ENCODE results near the gene LHX1.

Gene LHX1

DNA sequence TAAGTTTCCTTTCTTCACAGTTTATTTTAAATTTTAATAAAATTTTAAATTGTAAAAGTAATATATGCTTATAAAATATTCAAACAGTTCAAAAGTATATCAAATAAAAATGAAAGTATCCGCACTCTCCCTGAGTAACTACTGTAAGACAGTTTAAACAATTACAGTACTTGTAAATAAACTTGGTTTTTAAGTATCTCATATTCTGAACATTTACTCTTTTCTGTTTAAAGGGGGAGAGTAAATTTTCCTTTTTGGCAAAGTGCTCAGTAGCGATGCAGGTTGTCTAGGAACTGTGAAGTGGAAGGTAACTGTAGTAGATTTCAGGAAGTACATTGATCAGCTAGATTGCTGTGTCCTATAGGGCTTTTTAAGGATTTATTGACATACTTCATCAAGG is 40.3 kb downstream of the LHX1 start:
- no peak overlapping the region for H3K4me3 ChIP-seq (ENCODE audit: low read length)
- no peaks in the 10 kb centered on the region for H3K27me3 ChIP-seq (ENCODE audit: insufficient read depth, low read length)
- H3K27ac ChIP-seq (ENCODE audit: low read depth, low read length), result no peak overlapping the region
- no peak overlapping the region for H3K9ac ChIP-seq (ENCODE audit: low read depth, low read length)
- peaks cover 13% of the 10 kb centered on the region; the same call in 1 of the 2 replicates for H3K4me1 ChIP-seq (ENCODE audit: insufficient read depth, low read length)
- H3K36me3 ChIP-seq (ENCODE audit: insufficient read depth, low read length), result no peaks in the 10 kb centered on the region
- WGBS, result 100% methylated on average over 1 of the region's 2 CpGs
- no peaks in the 10 kb centered on the region for H3K9me3 ChIP-seq (ENCODE audit: insufficient read depth, low read depth, low read length)

- H3K4me1 ChIP-seq (ENCODE audit: insufficient read depth, low read length), result peaks cover 8% of the 10 kb centered on the region; the same call in 1 of the 2 replicates
- H3K27ac ChIP-seq (ENCODE audit: low read depth, low read length), result no peak overlapping the region
- H3K4me3 ChIP-seq (ENCODE audit: low read length), result no peak overlapping the region
- no peak overlapping the region for H3K9ac ChIP-seq (ENCODE audit: low read depth, low read length)
- H3K27me3 ChIP-seq (ENCODE audit: insufficient read depth, low read length), result no peaks in the 10 kb centered on the region
- WGBS, result 93% methylated on average over 11 of the region's 11 CpGs
- no peaks in the 10 kb centered on the region for H3K9me3 ChIP-seq (ENCODE audit: insufficient read depth, low read depth, low read length)
- no peaks in the 10 kb centered on the region for H3K36me3 ChIP-seq (ENCODE audit: insufficient read depth, low read length)
Measured at GRCh38 chr17:36978810-36979564, 41.7 kb downstream of the LHX1 start.

GRCh38 chr17:36979565-36979941 is 42.3 kb downstream of the LHX1 start:
- WGBS, result 94% methylated on average over 3 of the region's 4 CpGs
- Histone ChIP-seq H3K27me3 (ENCODE audit: insufficient read depth, low read length) (no peaks in the 10 kb centered on the region), H3K9ac (ENCODE audit: low read depth, low read length) (no peak overlapping the region), H3K4me3 (ENCODE audit: low read length) (no peak overlapping the region), H3K4me1 (ENCODE audit: insufficient read depth, low read length) (peaks cover 8% of the 10 kb centered on the region; the same call in 1 of the 2 replicates), H3K27ac (ENCODE audit: low read depth, low read length) (no peak overlapping the region), H3K9me3 (ENCODE audit: insufficient read depth, low read depth, low read length) (no peaks in the 10 kb centered on the region), H3K36me3 (ENCODE audit: insufficient read depth, low read length) (no peaks in the 10 kb centered on the region)

DNA sequence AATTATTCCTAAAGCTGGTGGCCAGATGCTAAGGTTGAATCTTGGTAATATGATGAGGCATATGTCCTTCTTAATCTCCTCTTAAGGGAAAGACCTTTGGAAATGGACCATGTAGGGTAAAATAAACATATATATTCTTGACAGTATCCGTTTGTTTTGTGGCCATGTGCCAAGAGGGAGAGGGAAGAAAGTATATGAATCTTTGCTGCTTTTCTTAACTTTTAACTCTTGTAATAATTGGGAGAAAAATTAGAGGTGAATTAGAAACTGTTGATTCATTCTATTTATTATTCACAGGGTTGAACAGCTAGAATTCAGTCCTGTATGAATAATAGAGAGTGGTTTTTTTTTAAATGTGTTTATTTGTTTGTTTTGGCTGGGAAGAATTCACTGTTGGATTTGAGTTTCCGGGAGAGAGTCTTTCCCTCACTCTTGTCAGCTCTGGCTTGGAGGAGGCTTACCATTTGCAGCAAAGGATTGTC is 43.0 kb downstream of the LHX1 start:
- peaks cover 8% of the 10 kb centered on the region; the same call in 1 of the 2 replicates for H3K4me1 ChIP-seq (ENCODE audit: insufficient read depth, low read length)
- H3K27me3 ChIP-seq (ENCODE audit: insufficient read depth, low read length), result no peaks in the 10 kb centered on the region
- no peak overlapping the region for H3K4me3 ChIP-seq (ENCODE audit: low read length)
- no peaks in the 10 kb centered on the region for H3K9me3 ChIP-seq (ENCODE audit: insufficient read depth, low read depth, low read length)
- WGBS, result 79% methylated on average over 2 of the region's 2 CpGs
- no peak overlapping the region for H3K9ac ChIP-seq (ENCODE audit: low read depth, low read length)
- no peaks in the 10 kb centered on the region for H3K36me3 ChIP-seq (ENCODE audit: insufficient read depth, low read length)
- no peak overlapping the region for H3K27ac ChIP-seq (ENCODE audit: low read depth, low read length)

- no peak overlapping the region for H3K27ac ChIP-seq (ENCODE audit: low read depth, low read length)
- H3K36me3 ChIP-seq (ENCODE audit: insufficient read depth, low read length), result peaks cover 28% of the 10 kb centered on the region
- H3K27me3 ChIP-seq (ENCODE audit: insufficient read depth, low read length), result no peaks in the 10 kb centered on the region
- H3K4me3 ChIP-seq (ENCODE audit: low read length), result no peak overlapping the region
- no peak overlapping the region for H3K9ac ChIP-seq (ENCODE audit: low read depth, low read length)
- peaks cover 8% of the 10 kb centered on the region; the same call in 1 of the 2 replicates for H3K4me1 ChIP-seq (ENCODE audit: insufficient read depth, low read length)
- no peaks in the 10 kb centered on the region for H3K9me3 ChIP-seq (ENCODE audit: insufficient read depth, low read depth, low read length)
Measured at GRCh38 chr17:36983618-36984017, 46.3 kb downstream of the LHX1 start.

- no peaks in the 10 kb centered on the region for H3K9me3 ChIP-seq (ENCODE audit: insufficient read depth, low read depth, low read length)
- peaks cover 82% of the 10 kb centered on the region for H3K36me3 ChIP-seq (ENCODE audit: insufficient read depth, low read length)
- no peaks in the 10 kb centered on the region for H3K4me1 ChIP-seq (ENCODE audit: insufficient read depth, low read length)
- no peak overlapping the region for H3K4me3 ChIP-seq (ENCODE audit: low read length)
- no peaks in the 10 kb centered on the region for H3K27me3 ChIP-seq (ENCODE audit: insufficient read depth, low read length)
- no peak overlapping the region for H3K9ac ChIP-seq (ENCODE audit: low read depth, low read length)
- 94% methylated on average over 6 of the region's 6 CpGs for WGBS
- H3K27ac ChIP-seq (ENCODE audit: low read depth, low read length), result no peak overlapping the region
Measured at GRCh38 chr17:36989173-36989572, 51.9 kb downstream of the LHX1 start.

- Histone ChIP-seq H3K9me3 (ENCODE audit: insufficient read depth, low read depth, low read length) (no peaks in the 10 kb centered on the region), H3K9ac (ENCODE audit: low read depth, low read length) (no peak overlapping the region), H3K4me3 (ENCODE audit: low read length) (no peak overlapping the region), H3K27me3 (ENCODE audit: insufficient read depth, low read length) (no peaks in the 10 kb centered on the region), H3K27ac (ENCODE audit: low read depth, low read length) (no peak overlapping the region), H3K36me3 (ENCODE audit: insufficient read depth, low read length) (peaks cover 96% of the 10 kb centered on the region), H3K4me1 (ENCODE audit: insufficient read depth, low read length) (no peaks in the 10 kb centered on the region)
- 100% methylated on average over 1 of the region's 2 CpGs for WGBS
Measured at GRCh38 chr17:36992701-36993100, 55.4 kb downstream of the LHX1 start.

DNA sequence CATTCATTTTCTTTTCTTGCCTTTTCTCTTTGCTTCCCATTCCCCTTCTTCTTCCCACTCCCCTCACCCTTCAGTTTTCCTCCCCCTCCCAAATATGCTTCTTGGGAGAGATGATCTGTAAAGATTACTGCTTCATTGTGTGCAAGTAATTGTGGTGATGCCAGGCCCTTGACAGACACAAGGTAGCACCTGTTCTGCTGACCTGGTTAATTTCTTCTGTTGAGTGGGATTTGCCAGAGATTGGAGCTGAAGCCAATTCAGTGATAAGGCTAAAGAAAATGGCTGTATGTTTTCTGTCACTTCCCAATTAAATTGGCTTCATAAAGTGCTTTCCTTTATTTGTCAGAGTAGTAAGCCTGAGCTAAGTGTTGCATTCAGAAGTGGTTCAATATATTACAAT is 56.0 kb downstream of the LHX1 start:
- no peak overlapping the region for H3K27ac ChIP-seq (ENCODE audit: low read depth, low read length)
- no peak overlapping the region for H3K9ac ChIP-seq (ENCODE audit: low read depth, low read length)
- H3K4me1 ChIP-seq (ENCODE audit: insufficient read depth, low read length), result no peaks in the 10 kb centered on the region
- no peaks in the 10 kb centered on the region for H3K9me3 ChIP-seq (ENCODE audit: insufficient read depth, low read depth, low read length)
- no peaks in the 10 kb centered on the region for H3K27me3 ChIP-seq (ENCODE audit: insufficient read depth, low read length)
- peaks cover 95% of the 10 kb centered on the region for H3K36me3 ChIP-seq (ENCODE audit: insufficient read depth, low read length)
- H3K4me3 ChIP-seq (ENCODE audit: low read length), result no peak overlapping the region

All from HUES64 (cell line).